NCI-H1092 treated with DMSO at 0.1 percent for 48 hours (cell line): ENCODE data around the gene C1orf159.

Source experiments
- DNase-seq: peaks from one replicate; lab custom pipeline; 2025; lab: John Stamatoyannopoulos, UW

The C1orf159 gene

GRCh38 chr1:1092149-1092855 lies 23.6 kb downstream of the C1orf159 start:
- no peak for DNase-seq

GRCh38 chr1:1091344-1092148 lies 24.3 kb downstream of the C1orf159 start:
- no peak for DNase-seq

- no peak for DNase-seq
These were observed 25.2 kb downstream of the C1orf159 start for GRCh38 chr1:1090424-1091343.

- no peak for DNase-seq
These were observed 26.0 kb downstream of the C1orf159 start for GRCh38 chr1:1089731-1090423.

- DNase-seq, result no peak
These were observed 26.8 kb downstream of the C1orf159 start for GRCh38 chr1:1088801-1089680.

GRCh38 chr1:1088029-1088800 lies 27.7 kb downstream of the C1orf159 start:
- no peak for DNase-seq

- DNase-seq, result no peak
These were observed 28.4 kb downstream of the C1orf159 start for GRCh38 chr1:1087351-1088028.

GRCh38 chr1:1086911-1087341 lies 29.0 kb downstream of the C1orf159 start:
- no peak for DNase-seq

GRCh38 chr1:1085911-1086841 lies 29.7 kb downstream of the C1orf159 start:
- no peak for DNase-seq

- DNase-seq, result no peak
These were observed 30.6 kb downstream of the C1orf159 start for GRCh38 chr1:1085171-1085841.

- DNase-seq, result no peak
These were observed 31.3 kb downstream of the C1orf159 start for GRCh38 chr1:1084372-1085170.

- DNase-seq, result no peak
These were observed 32.2 kb downstream of the C1orf159 start for GRCh38 chr1:1083416-1084371.

GRCh38 chr1:1082776-1083415 lies 33.0 kb downstream of the C1orf159 start:
- DNase-seq, result no peak

- no peak for DNase-seq
These were observed 33.6 kb downstream of the C1orf159 start for GRCh38 chr1:1082239-1082775.
